MM.1S (cell line): ENCODE data around the gene TECTB.

ENCODE experiments used
- CTCF ChIP-seq: fragments of 300-600 bp; sonication (generic); IDR thresholded peaks from 2 replicates; pipeline ENCODE4 v1.5.1; 2016; ENCODE audit warnings: antibody characterized with exemption, low read length, mixed read lengths
- EZH2 ChIP-seq: fragments of 300-600 bp; sonication (generic); optimal IDR thresholded peaks from 2 replicates; pipeline ENCODE3; 2017; ENCODE audit warnings: low read depth, mild to moderate bottlenecking, antibody characterized with exemption, low read length, mixed read lengths

GRCh38 chr10:112250555-112250954 lies 32.6 kb upstream of the TECTB start:
- TF ChIP-seq CTCF: no peak
- TF ChIP-seq EZH2: no peak
